Left lobe of liver (tissue), 2 donors: ENCODE data around the gene MOGAT1. TPM values are rescaled to one million over a fixed set of nuclear protein-coding genes. Genes with fewer than 3 reads are reported as not detected.
"Not testable (repeated sequence)": the region's sequence is repeated elsewhere in the genome, so short reads cannot be mapped to it uniquely, and the experiment has no call there.

Experiments
- ATAC-seq: fragments of 200-7000 bp; cut with Tn5 transposase; one replicate; pipeline ENCODE4 v1.9.1; 2020; ENCODE audit warnings: mild to moderate bottlenecking, moderate library complexity
- DNase-seq: peaks from one replicate; pipeline ENCODE4 v3.0.0-alpha.2; 2020; ENCODE audit warnings: low spot score
- total RNA-seq: library from RNA; stranded (reverse); gene quantifications from one replicate; pipeline ENCODE4 v1.2.1, GENCODE V29; 2021
- donor health status: DM: no; HTN: no; CAD: no; lungs with moderate emphysema.
- donor health status: DM: no; HTN: yes; CAD: no.

MOGAT1 gene
- total RNA-seq, 1 donor from 2014 or later, result 10.2 TPM

- ATAC-seq (no peak), DNase-seq (no peak)
Observed at GRCh38 chr2:222736924-222737323, 65.5 kb downstream of the MOGAT1 start.

GRCh38 chr2:222738312-222738711 is 66.9 kb downstream of the MOGAT1 start:
- DNase-seq (no peak), ATAC-seq (no peak)

GRCh38 chr2:222738809-222739208 is 67.4 kb downstream of the MOGAT1 start:
- DNase-seq (no peak), ATAC-seq (no peak)

GRCh38 chr2:222739939-222740338 is 68.5 kb downstream of the MOGAT1 start:
- ATAC-seq (no peak), DNase-seq (no peak)

GRCh38 chr2:222743251-222743812 is 71.9 kb downstream of the MOGAT1 start:
- DNase-seq (no peak), ATAC-seq (peak; percentile 43)

- no peak for ATAC-seq
- DNase-seq, result no peak
Observed at GRCh38 chr2:222745836-222746559, 74.5 kb downstream of the MOGAT1 start.

- no peak for ATAC-seq
- no peak for DNase-seq
Observed at GRCh38 chr2:222747526-222748160, 76.2 kb downstream of the MOGAT1 start.

- ATAC-seq (no peak), DNase-seq (no peak)
Observed at GRCh38 chr2:222750533-222750932, 79.1 kb downstream of the MOGAT1 start.

GRCh38 chr2:222751238-222751637 is 79.8 kb downstream of the MOGAT1 start:
- DNase-seq, result no peak
- no peak for ATAC-seq

- DNase-seq (no peak), ATAC-seq (no peak)
Observed at GRCh38 chr2:222751821-222752719, 80.6 kb downstream of the MOGAT1 start.

GRCh38 chr2:222752746-222753145 is 81.3 kb downstream of the MOGAT1 start:
- DNase-seq, result no peak
- no peak for ATAC-seq

GRCh38 chr2:222753251-222753824 is 81.9 kb downstream of the MOGAT1 start:
- peak; percentile 92 for ATAC-seq
- DNase-seq, result peak; percentile 65

GRCh38 chr2:222754324-222754930 is 83.0 kb downstream of the MOGAT1 start:
- DNase-seq (no peak), ATAC-seq (no peak)

GRCh38 chr2:222755593-222755992 is 84.1 kb downstream of the MOGAT1 start:
- not testable (repeated sequence) for DNase-seq, ATAC-seq

GRCh38 chr2:222756362-222756831 is 84.9 kb downstream of the MOGAT1 start:
- DNase-seq (no peak), ATAC-seq (no peak)

- ATAC-seq (no peak), DNase-seq (no peak)
Observed at GRCh38 chr2:222756951-222757650, 85.6 kb downstream of the MOGAT1 start.
